Erythroblast (primary cell): Measurements from ENCODE around the gene DPP9.
"Not testable (repeated sequence)": the region's sequence is repeated elsewhere in the genome, so short reads cannot be mapped to it uniquely, and the experiment has no call there.

ENCODE experiments used
- DNase-seq, 2 experiments: peaks; one replicate each; lab custom pipeline; 2025; lab: John Stamatoyannopoulos, UW
- GATA1 ChIP-seq: IDR thresholded peaks from 2 replicates; pipeline ENCODE4 v1.6.1; 2011; ENCODE audit warnings: low read depth, mild to moderate bottlenecking, control low read depth, low read length, moderate library complexity
- POLR2A ChIP-seq: IDR thresholded peaks from 2 replicates; pipeline ENCODE4 v1.6.1; 2011; ENCODE audit warnings: mild to moderate bottlenecking, low read length

DPP9 gene

GRCh38 chr19:4694211-4694987 is 29.2 kb downstream of the DPP9 start:
- no peak for TF ChIP-seq POLR2A
- TF ChIP-seq GATA1 = no peak
- DNase-seq = no peak

- TF ChIP-seq GATA1 (no peak), POLR2A (no peak)
Measured at GRCh38 chr19:4693471-4694121, 30.0 kb downstream of the DPP9 start.

GRCh38 chr19:4693078-4693350 is 30.6 kb downstream of the DPP9 start:
- no peak for TF ChIP-seq GATA1
- TF ChIP-seq POLR2A = no peak
- DNase-seq = no peak

More at GRCh38 chr19:4693471-4694121, 30.0 kb downstream of the DPP9 start:
- DNase-seq = no peak

- TF ChIP-seq GATA1 = no peak
- no peak for TF ChIP-seq POLR2A
- DNase-seq = no peak
Measured at GRCh38 chr19:4692251-4693077, 31.2 kb downstream of the DPP9 start.

- no peak for DNase-seq
- no peak for TF ChIP-seq GATA1
- TF ChIP-seq POLR2A = no peak
Measured at GRCh38 chr19:4691373-4691772, 32.3 kb downstream of the DPP9 start.

- no peak for TF ChIP-seq POLR2A
- TF ChIP-seq GATA1 = no peak
- DNase-seq = no peak
Measured at GRCh38 chr19:4690361-4690760, 33.3 kb downstream of the DPP9 start.

GRCh38 chr19:4689403-4689802 is 34.2 kb downstream of the DPP9 start:
- DNase-seq = no peak
- TF ChIP-seq POLR2A (no peak), GATA1 (no peak)

GRCh38 chr19:4688587-4688986 is 35.1 kb downstream of the DPP9 start:
- no peak for TF ChIP-seq POLR2A
- TF ChIP-seq GATA1 = no peak
- DNase-seq = no peak

GRCh38 chr19:4687396-4687795 is 36.2 kb downstream of the DPP9 start:
- TF ChIP-seq GATA1 = no peak
- no peak for TF ChIP-seq POLR2A
- DNase-seq = no peak

- no peak for TF ChIP-seq GATA1
- no peak for TF ChIP-seq POLR2A
- no peak for DNase-seq
Measured at GRCh38 chr19:4686700-4687099, 36.9 kb downstream of the DPP9 start.

GRCh38 chr19:4684312-4685095 is 39.1 kb downstream of the DPP9 start:
- DNase-seq = no peak
- TF ChIP-seq POLR2A = no peak

GRCh38 chr19:4682417-4683200 is 41.0 kb downstream of the DPP9 start:
- no peak for DNase-seq
- TF ChIP-seq POLR2A (no peak), GATA1 (no peak)

GRCh38 chr19:4680021-4680420 is 43.6 kb downstream of the DPP9 start:
- DNase-seq = not testable (repeated sequence)
